GM13977 (cell line): ENCODE measurements around the gene CCDC51.

Experiments
- DNase-seq: peaks from one replicate; pipeline ENCODE4 v3.0.0; 2012; ENCODE audit warnings: low spot score
- in situ Hi-C: fragments of 300-500 bp; cut with MboI; formaldehyde crosslinking; loops from one replicate; pipeline ENCODE4 v1.12.0; 2022; ENCODE audit warnings: low sequenced_read_pairs, low pct_unique_long_range_greater_than_20kb, mixed read lengths, inconsistent platforms; ENCODE audit not compliant: unreplicated experiment
- TF ChIP-seq, protein P1 (sequence below): IDR thresholded peaks from 2 replicates; pipeline ENCODE4 v1.5.1; 2012; ENCODE audit warnings: mild to moderate bottlenecking, control low read depth; ENCODE audit not compliant: insufficient read depth; ENCODE audit errors: extremely low read depth, missing control alignments

Gene CCDC51

GRCh38 chr3:48407542-48408099 lies 32.3 kb downstream of the CCDC51 start:
- TF ChIP-seq, protein P1, sequence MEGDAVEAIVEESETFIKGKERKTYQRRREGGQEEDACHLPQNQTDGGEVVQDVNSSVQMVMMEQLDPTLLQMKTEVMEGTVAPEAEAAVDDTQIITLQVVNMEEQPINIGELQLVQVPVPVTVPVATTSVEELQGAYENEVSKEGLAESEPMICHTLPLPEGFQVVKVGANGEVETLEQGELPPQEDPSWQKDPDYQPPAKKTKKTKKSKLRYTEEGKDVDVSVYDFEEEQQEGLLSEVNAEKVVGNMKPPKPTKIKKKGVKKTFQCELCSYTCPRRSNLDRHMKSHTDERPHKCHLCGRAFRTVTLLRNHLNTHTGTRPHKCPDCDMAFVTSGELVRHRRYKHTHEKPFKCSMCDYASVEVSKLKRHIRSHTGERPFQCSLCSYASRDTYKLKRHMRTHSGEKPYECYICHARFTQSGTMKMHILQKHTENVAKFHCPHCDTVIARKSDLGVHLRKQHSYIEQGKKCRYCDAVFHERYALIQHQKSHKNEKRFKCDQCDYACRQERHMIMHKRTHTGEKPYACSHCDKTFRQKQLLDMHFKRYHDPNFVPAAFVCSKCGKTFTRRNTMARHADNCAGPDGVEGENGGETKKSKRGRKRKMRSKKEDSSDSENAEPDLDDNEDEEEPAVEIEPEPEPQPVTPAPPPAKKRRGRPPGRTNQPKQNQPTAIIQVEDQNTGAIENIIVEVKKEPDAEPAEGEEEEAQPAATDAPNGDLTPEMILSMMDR: no peak
- in situ Hi-C loops: no loop called here
- DNase-seq: peak; percentile 18

DNA sequence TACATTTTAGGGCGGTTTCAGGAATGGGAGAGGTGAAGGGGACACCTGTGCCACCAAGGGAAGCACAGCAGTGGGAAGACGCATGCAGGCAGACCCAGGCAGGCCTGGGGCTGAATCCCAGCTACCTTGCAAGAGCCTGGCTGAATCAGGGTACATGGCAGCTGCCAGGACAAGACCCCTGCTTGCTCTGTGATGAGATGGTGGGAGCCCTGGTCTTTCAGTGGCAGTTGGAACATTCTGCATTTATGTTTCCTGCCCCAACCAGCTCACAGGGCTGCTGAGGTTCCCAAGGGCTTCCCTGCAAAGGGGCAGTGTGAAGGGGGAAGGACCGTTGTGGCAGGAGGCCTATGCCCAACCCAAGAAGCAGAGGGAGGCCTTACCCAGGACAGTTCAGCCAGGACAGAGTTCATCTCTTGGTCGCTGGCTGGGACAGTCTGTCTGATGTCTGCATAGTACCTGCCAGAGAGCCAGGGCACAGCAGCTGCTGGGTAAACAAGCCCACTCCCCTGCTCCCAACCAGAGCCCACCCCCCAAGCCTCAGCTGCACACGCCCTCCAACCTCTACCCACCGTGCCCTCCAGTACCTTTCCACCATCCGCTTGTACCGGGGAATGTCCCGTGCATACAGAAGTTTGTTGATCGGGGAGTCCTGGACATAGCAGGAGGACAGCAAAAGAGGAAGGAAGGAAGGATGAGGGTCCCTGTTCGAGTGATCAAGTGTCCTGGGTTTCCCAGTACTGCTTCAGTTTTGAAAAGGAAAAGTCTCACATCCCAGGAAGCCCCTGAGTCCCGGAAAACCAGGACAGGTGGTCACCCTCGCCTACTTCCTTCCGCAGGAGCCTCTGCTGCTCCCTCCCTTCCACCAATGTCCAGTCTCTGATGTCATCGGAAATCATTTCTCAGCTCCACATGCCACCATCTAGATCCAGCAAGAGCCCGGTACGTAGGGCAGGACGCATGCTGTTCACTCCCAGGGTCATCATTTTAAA lies 33.2 kb downstream of the CCDC51 start:
- DNase-seq: peak; percentile 12
- TF ChIP-seq, protein P1: no peak
- in situ Hi-C loops: no loop called here

GRCh38 chr3:48405971-48406370 lies 33.9 kb downstream of the CCDC51 start:
- in situ Hi-C loops: no loop called here
- TF ChIP-seq, protein P1: no peak
- DNase-seq: peak; percentile 7

DNA sequence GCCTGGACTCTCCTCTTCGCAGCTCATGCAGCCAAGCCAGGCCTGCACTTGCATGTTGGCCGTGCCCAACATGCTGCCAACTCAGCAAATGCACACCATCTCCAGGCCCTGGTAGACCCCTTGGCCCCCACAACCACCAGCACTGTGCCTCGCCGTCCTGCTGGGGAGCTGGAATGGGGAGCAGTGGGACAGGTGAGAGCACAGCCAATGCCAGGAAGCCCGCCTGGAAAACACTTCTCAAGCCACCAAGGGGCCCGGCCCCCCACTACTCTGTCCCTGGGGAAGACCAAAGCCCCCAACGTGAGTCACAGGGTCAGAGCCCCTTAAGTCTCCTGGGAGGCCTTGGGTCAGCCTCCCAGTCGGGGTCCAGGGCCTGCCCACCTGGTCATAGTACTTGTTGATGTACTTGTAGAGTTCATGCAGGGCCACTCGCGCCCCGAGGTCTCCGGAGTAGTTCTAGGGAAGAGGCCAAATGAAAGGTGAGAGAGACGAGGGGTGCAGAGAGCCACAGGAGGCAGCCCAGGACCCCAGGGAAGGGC lies 34.5 kb downstream of the CCDC51 start:
- TF ChIP-seq, protein P1: no peak
- no peak for DNase-seq
- in situ Hi-C loops: no loop called here

DNA sequence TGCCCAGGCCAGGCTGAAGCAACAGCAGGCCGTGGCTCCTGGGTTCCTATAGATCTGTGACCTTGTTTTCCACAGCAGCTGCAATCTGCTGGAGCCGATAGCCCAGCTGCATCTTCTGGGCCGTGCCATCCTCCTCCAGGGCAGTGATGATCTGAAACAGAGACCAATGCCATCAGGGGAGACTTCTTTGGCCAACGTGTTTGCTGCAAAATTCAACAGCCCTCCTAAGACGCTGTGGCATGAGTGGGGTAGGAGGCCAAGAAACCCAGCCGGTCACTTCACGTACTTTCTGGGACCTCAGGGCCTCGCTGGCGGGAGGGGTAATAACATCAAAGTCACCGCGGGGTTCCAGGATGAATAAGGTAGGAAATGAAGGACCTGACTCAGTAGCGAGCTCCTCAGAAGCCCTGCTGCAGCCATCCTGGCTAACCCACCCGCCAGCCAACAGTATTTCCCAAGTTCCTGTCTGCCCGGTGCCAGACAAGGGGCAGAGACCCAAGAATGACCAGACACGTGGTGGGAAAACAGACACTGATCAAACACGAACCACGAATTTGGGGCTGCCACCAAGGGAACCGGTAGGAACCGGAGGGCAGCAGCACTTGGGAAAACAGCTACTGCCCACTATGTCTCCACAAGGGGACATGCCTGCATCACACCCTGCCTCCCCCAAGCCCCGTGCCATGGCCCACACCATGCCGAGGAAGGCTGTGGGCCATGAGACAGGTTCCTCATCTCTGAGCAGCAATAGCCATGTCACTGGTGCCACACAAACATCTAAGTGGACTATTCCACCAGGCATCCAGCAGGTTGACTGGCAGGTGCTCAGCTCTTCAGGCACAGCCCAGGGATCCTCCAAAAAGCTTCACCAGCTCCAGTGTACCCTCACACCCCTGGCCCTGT lies 35.2 kb downstream of the CCDC51 start:
- in situ Hi-C loops: no loop called here
- DNase-seq: peak; percentile 9
- TF ChIP-seq, protein P1: no peak
